ENCODE data around the gene THADA.

DNA sequence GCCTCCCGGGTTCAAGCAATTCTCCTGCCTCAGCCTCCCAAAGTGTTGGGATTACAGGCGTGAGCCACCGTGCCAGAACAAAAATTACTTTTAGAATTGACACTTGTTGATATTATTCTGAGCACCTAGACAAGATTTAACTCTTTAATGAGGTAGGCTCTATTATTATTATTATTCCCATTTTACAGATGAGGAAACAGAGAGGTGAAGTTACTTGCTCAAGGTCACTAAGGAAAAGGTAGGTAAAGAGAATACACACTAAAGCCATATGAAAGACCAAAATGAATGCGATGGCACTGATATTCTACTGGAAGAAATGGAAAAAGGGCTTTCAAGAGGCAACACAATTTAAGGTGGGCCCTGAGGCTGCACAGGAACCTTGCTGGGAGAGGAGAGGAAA lies 295.6 kb downstream of the THADA start:
- no peak for TF ChIP-seq EZH2 (IDR thresholded peaks at IDR 0.05; ENCODE audit: borderline replicate concordance, low read depth, low read length, severe bottlenecking)
- TF ChIP-seq, protein P1, sequence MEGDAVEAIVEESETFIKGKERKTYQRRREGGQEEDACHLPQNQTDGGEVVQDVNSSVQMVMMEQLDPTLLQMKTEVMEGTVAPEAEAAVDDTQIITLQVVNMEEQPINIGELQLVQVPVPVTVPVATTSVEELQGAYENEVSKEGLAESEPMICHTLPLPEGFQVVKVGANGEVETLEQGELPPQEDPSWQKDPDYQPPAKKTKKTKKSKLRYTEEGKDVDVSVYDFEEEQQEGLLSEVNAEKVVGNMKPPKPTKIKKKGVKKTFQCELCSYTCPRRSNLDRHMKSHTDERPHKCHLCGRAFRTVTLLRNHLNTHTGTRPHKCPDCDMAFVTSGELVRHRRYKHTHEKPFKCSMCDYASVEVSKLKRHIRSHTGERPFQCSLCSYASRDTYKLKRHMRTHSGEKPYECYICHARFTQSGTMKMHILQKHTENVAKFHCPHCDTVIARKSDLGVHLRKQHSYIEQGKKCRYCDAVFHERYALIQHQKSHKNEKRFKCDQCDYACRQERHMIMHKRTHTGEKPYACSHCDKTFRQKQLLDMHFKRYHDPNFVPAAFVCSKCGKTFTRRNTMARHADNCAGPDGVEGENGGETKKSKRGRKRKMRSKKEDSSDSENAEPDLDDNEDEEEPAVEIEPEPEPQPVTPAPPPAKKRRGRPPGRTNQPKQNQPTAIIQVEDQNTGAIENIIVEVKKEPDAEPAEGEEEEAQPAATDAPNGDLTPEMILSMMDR (IDR thresholded peaks at IDR 0.05; ENCODE audit: borderline replicate concordance, extremely low read depth, low read length, poor library complexity, severe bottlenecking) = no peak
